Adrenal gland (tissue), 12 donors: ENCODE measurements around the gene IL1RAP. TPM values are rescaled to one million over a fixed set of nuclear protein-coding genes. Genes with fewer than 3 reads are reported as not detected.

Experiments used
- DNase-seq, 7 donors: peaks; one replicate each; pipeline ENCODE4 v3.0.0-alpha.2; 2019 to 2020
- H3K27ac ChIP-seq, 5 donors: fragments of 200-600 bp; sonication (generic) in 4 of 5; 1 replicate in 3 of 5; 2 replicates in 2 of 5; pipeline versions ENCODE4 v1.5.1 to v1.8.0; 2016 to 2020; ENCODE audit warnings: mild to moderate bottlenecking in 1 of 5
- H3K27me3 ChIP-seq: fragments of 200-600 bp; 2 replicates; pipeline ENCODE4 v1.8.0; 2021
- H3K36me3 ChIP-seq, 2 donors: fragments of 200-600 bp; replicated peaks in 1 of 2; 1 replicate in 1 of 2; 2 replicates in 1 of 2; pipeline versions ENCODE4 v1.5.1 to v1.8.0; 2018 to 2022
- H3K4me1 ChIP-seq, 2 donors: fragments of 200-600 bp; replicated peaks in 1 of 2; 1 replicate in 1 of 2; 2 replicates in 1 of 2; pipeline versions ENCODE4 v1.5.1 to v1.8.0; 2018 to 2021
- H3K4me3 ChIP-seq, 4 donors: fragments of 200-600 bp; sonication (generic) in 3 of 4; one replicate each; pipeline ENCODE4 v1.5.1; 2016 to 2018
- H3K9me3 ChIP-seq, 3 donors: fragments of 200-600 bp; sonication (generic) in 1 of 3; replicated peaks in 1 of 3; 1 replicate in 2 of 3; 2 replicates in 1 of 3; pipeline versions ENCODE4 v1.5.1 to v1.8.0; 2016 to 2021
- CTCF ChIP-seq, 6 experiments: fragments of 450-650 bp in 4 of 6; fragments of 200-600 bp in 2 of 6; sonication (generic) in 1 of 6; IDR thresholded peaks; 1 replicate in 5 of 6; 2 replicates in 1 of 6; pipeline versions ENCODE4 v1.5.1 to v1.8.0; 2016 to 2021; ENCODE audit warnings: antibody characterized with exemption in 6 of 6, mild to moderate bottlenecking in 2 of 6, moderate library complexity in 1 of 6
- POLR2A ChIP-seq, 2 donors: fragments of 450-650 bp; IDR thresholded peaks; one replicate each; pipeline ENCODE4 v1.6.1; 2017; ENCODE audit warnings: antibody characterized with exemption in 2 of 2, mild to moderate bottlenecking in 2 of 2, moderate library complexity in 1 of 2
- WGBS, 4 donors: extraction: QIAGEN DNeasy Blood & Tissue Kit in 2 of 4; methylation state at CpG; one replicate each; pipeline versions ENCODE4 v1.1.5 to v1.1.7; 2013 to 2017; 5-methylcytosine and 5-hydroxymethylcytosine counted together
- intact Hi-C, 2 donors: fragments of 100-400 bp; cut with DNase I; formaldehyde crosslinking; loops; one replicate each; pipeline versions ENCODE4 v1.14.1 to v1.15.0; 2022 to 2023
- polyA plus RNA-seq, 3 donors: library from polyadenylated mRNA; stranded (reverse); fragments of 200-250 nt in 2 of 3; fragments of 350-450 nt in 1 of 3; fragmentation: Illumina TruSeq in 1 of 3; extraction: RNeasy Lipid Tissue Mini Kit (QIAGEN cat#74804) in 1 of 3; gene quantifications; one replicate each; pipeline ENCODE4 v1.2.3, GENCODE V29; 2013 to 2014
- total RNA-seq, 9 donors: library from RNA; depleted of rRNA in 4 of 9; stranded (reverse); fragments of >200 nt in 4 of 9; fragments of 120-200 nt in 1 of 9; fragmentation: NEBNext Ultra II Directional in 1 of 9; extraction: Animal tissue kit (Norgen Biotek cat#: 25700) in 1 of 9; gene quantifications; one replicate each; pipeline versions ENCODE4 v1.1.0 to v1.2.4, GENCODE V29; 2013 to 2023
- donor health status: healthy with polysubstance abuse.
- donor health status: Bipolar disorder and iron deficiency.
- donor health status: DM: yes; HTN: yes; CAD: no.
- donor health status: DM: no; HTN: no; CAD: no.
- donor health status: DM: no; HTN: no; CAD: no.
- donor health status: DM: yes; HTN: yes; CAD: no.

Gene IL1RAP
- total and polyA plus RNA-seq, 12 donors = 0.97 to 17.1 (median 6.7) TPM

- no peaks in the 10 kb centered on the region for H3K9me3 ChIP-seq
- no peaks in the 10 kb centered on the region for H3K36me3 ChIP-seq
- DNase-seq = no peak
- H3K27ac ChIP-seq = no peak overlapping the region
- 61 to 74% (median 69%) methylated on average over 5 of the region's 5 CpGs for WGBS, 4 donors
- intact Hi-C loops = no loop called here
- peaks cover 0 to 6% of the 10 kb centered on the region in 2 donors for H3K4me1 ChIP-seq
- H3K27me3 ChIP-seq = no peaks in the 10 kb centered on the region
- TF ChIP-seq CTCF (IDR thresholded peaks at IDR 0.05) (no peak), POLR2A (IDR thresholded peaks at IDR 0.05) (no peak)
- no peak overlapping the region for H3K4me3 ChIP-seq
Measured at GRCh38 chr3:190581041-190581541, 67.2 kb downstream of the IL1RAP start.

DNA sequence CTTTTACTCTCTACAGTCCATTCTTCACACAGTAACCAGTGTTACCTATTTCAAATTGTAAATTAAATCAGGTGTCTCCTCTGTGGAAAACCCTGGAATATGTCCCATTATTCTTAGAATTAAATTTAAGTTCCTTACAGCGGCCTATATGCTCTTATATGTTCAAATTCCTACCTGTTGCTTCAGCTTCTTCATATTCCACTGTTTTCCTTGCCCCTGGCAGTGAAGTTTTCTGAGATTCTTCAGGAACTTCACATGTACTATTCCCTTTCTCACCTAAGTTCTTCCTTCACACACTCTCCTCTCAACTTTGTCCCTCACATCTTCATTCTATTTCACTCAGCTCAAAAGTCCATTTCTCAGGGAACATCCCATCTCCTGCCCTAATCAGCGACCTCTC is 68.8 kb downstream of the IL1RAP start:
- Histone ChIP-seq H3K4me1 (peaks cover 0 to 13% of the 10 kb centered on the region in 2 donors), H3K27me3 (no peaks in the 10 kb centered on the region), H3K36me3 (no peaks in the 10 kb centered on the region), H3K9me3 (no peaks in the 10 kb centered on the region), H3K4me3 (no peak overlapping the region), H3K27ac (no peak overlapping the region)
- intact Hi-C loops = no loop called here
- no peak for DNase-seq
- 97 to 99% (median 98%) methylated on average over 2 of the region's 2 CpGs for WGBS, 4 donors
- no peak for TF ChIP-seq POLR2A (IDR thresholded peaks at IDR 0.05)
- no peak for TF ChIP-seq CTCF (IDR thresholded peaks at IDR 0.05)

- Histone ChIP-seq H3K27me3 (no peaks in the 10 kb centered on the region), H3K4me3 (no peak overlapping the region), H3K36me3 (no peaks in the 10 kb centered on the region), H3K9me3 (no peaks in the 10 kb centered on the region), H3K27ac (no peak overlapping the region), H3K4me1 (peaks cover 0 to 10% of the 10 kb centered on the region in 2 donors)
- intact Hi-C loops = no loop called here
- no peak for TF ChIP-seq CTCF (IDR thresholded peaks at IDR 0.05)
- peak in 4 of 7 donors; percentile 29 to 40 (median 32) for DNase-seq
- WGBS, 4 donors = 80 to 89% (median 86%) methylated on average over 6 of the region's 6 CpGs
Measured at GRCh38 chr3:190585805-190586630, 72.1 kb downstream of the IL1RAP start.

- WGBS, 4 donors = 46 to 62% (median 55%) methylated on average over 4 of the region's 4 CpGs
- Histone ChIP-seq H3K36me3 (no peaks in the 10 kb centered on the region), H3K4me3 (no peak overlapping the region), H3K27me3 (no peaks in the 10 kb centered on the region), H3K4me1 (peaks cover 0 to 10% of the 10 kb centered on the region in 2 donors), H3K27ac (no peak overlapping the region), H3K9me3 (no peaks in the 10 kb centered on the region)
- intact Hi-C loops = no loop called here
- no peak for TF ChIP-seq POLR2A (IDR thresholded peaks at IDR 0.05)
- no peak for TF ChIP-seq CTCF (IDR thresholded peaks at IDR 0.05)
- no peak for DNase-seq
Measured at GRCh38 chr3:190586631-190587011, 72.7 kb downstream of the IL1RAP start.
